HepG2 (cell line): ENCODE measurements around the gene GCC1. TPM values are rescaled to one million over a fixed set of nuclear protein-coding genes. Genes with fewer than 3 reads are reported as not detected.
A peak's percentile ranks its signal among the peaks of the same experiment; 100 is the strongest.

ENCODE experiments used
- CREB3 ChIP-seq: sonication (generic); formaldehyde crosslinking; IDR thresholded peaks from 2 replicates; pipeline ENCODE4 v1.5.0; 2020; ENCODE audit warnings: missing genetic modification reagents
- GTF3A ChIP-seq: sonication (generic); formaldehyde crosslinking; conservative IDR thresholded peaks from 2 replicates; pipeline ENCODE4 v1.4.0; 2020; ENCODE audit warnings: mild to moderate bottlenecking, missing genetic modification reagents
- HMG20B ChIP-seq: conservative IDR thresholded peaks from 2 replicates; pipeline ENCODE4 v1.6.1; 2016; ENCODE audit warnings: missing genetic modification reagents, missing compliant biosample characterization
- IKZF5 ChIP-seq: IDR thresholded peaks from 2 replicates; pipeline ENCODE4 v1.6.1; 2018; ENCODE audit warnings: missing genetic modification reagents, mild to moderate bottlenecking, missing compliant biosample characterization
- KDM2A ChIP-seq: sonication (generic); formaldehyde crosslinking; IDR thresholded peaks from 2 replicates; pipeline ENCODE4 v1.4.0; 2020; ENCODE audit warnings: low read depth, missing genetic modification reagents, borderline replicate concordance
- MEIS1 ChIP-seq: sonication (generic); formaldehyde crosslinking; IDR thresholded peaks from 2 replicates; pipeline ENCODE4 v1.9.0; 2021; ENCODE audit warnings: mild to moderate bottlenecking, missing genetic modification reagents, moderate library complexity, borderline replicate concordance
- MIXL1 ChIP-seq: IDR thresholded peaks from 2 replicates; pipeline ENCODE4 v1.6.1; 2016
- MXD3 ChIP-seq: IDR thresholded peaks from 2 replicates; pipeline ENCODE4 v1.6.1; 2016; ENCODE audit warnings: mild to moderate bottlenecking, missing biosample characterization, missing genetic modification reagents
- NFKBIZ ChIP-seq: IDR thresholded peaks from 2 replicates; pipeline ENCODE4 v1.6.1; 2018; ENCODE audit warnings: missing genetic modification reagents, missing compliant biosample characterization
- NPAS2 ChIP-seq: sonication (generic); formaldehyde crosslinking; IDR thresholded peaks from 2 replicates; pipeline ENCODE4 v1.8.0; 2022; ENCODE audit warnings: mild to moderate bottlenecking, missing genetic modification reagents, borderline replicate concordance
- PHF8 ChIP-seq: sonication (generic); formaldehyde crosslinking; IDR thresholded peaks from 2 replicates; pipeline ENCODE4 v1.5.0; 2020; ENCODE audit warnings: missing genetic modification reagents
- REPIN1 ChIP-seq: sonication (generic); formaldehyde crosslinking; IDR thresholded peaks from 2 replicates; pipeline ENCODE4 v1.8.0; 2022; ENCODE audit warnings: missing genetic modification reagents, low read depth, mild to moderate bottlenecking, borderline replicate concordance
- SETDB1 ChIP-seq: sonication (generic); formaldehyde crosslinking; IDR thresholded peaks from 2 replicates; pipeline ENCODE4 v1.5.1; 2020; ENCODE audit warnings: missing genetic modification reagents, mild to moderate bottlenecking, borderline replicate concordance
- SKI ChIP-seq: fragments of 450-650 bp; IDR thresholded peaks from one replicate; pipeline ENCODE4 v1.6.1; 2018; ENCODE audit warnings: mild to moderate bottlenecking; ENCODE audit not compliant: partially characterized antibody
- SOX6 ChIP-seq, 2 experiments: fragments of 450-650 bp in 1 of 2; sonication (generic) in 1 of 2; formaldehyde crosslinking in 1 of 2; IDR thresholded peaks; 2 replicates each; pipeline versions ENCODE4 v1.4.0 to v1.6.1; 2017 to 2020; ENCODE audit warnings: antibody characterized with exemption in 1 of 2, mild to moderate bottlenecking in 1 of 2, missing genetic modification reagents in 1 of 2
- SUZ12 ChIP-seq: fragments of 150-350 bp; IDR thresholded peaks from 2 replicates; pipeline ENCODE4 v1.6.1; 2014; ENCODE audit warnings: low read depth, low read length
- TBX3 ChIP-seq: fragments of 450-650 bp; IDR thresholded peaks from 2 replicates; pipeline ENCODE4 v1.6.1; 2017; ENCODE audit warnings: antibody characterized with exemption, mild to moderate bottlenecking, inconsistent platforms, borderline replicate concordance
- U2AF2 ChIP-seq: fragments of 200-400 bp; formaldehyde crosslinking; IDR thresholded peaks from 2 replicates; pipeline ENCODE4 v1.6.1; 2017; ENCODE audit warnings: low read depth, mild to moderate bottlenecking, low read length
- ZBTB14 ChIP-seq: sonication (generic); formaldehyde crosslinking; IDR thresholded peaks from 2 replicates; pipeline ENCODE4 v1.4.0; 2020; ENCODE audit warnings: missing genetic modification reagents
- ZFYVE20 ChIP-seq: sonication (generic); formaldehyde crosslinking; IDR thresholded peaks from 2 replicates; pipeline ENCODE4 v1.8.0; 2023; ENCODE audit warnings: low read depth, mild to moderate bottlenecking, moderate library complexity, missing genetic modification reagents, borderline replicate concordance
- ZNF235 ChIP-seq: sonication (generic); formaldehyde crosslinking; IDR thresholded peaks from 2 replicates; pipeline ENCODE4 v1.8.1; 2023; ENCODE audit warnings: mild to moderate bottlenecking, missing genetic modification reagents, borderline replicate concordance
- ZNF335 ChIP-seq: sonication (generic); formaldehyde crosslinking; IDR thresholded peaks from 2 replicates; pipeline ENCODE4 v1.4.0; 2020; ENCODE audit warnings: missing genetic modification reagents
- ZNF430 ChIP-seq: sonication (generic); formaldehyde crosslinking; IDR thresholded peaks from 2 replicates; pipeline ENCODE4 v1.9.0; 2021; ENCODE audit warnings: mild to moderate bottlenecking, missing genetic modification reagents
- ZNF549 ChIP-seq: sonication (generic); formaldehyde crosslinking; IDR thresholded peaks from 2 replicates; pipeline ENCODE4 v1.5.0; 2020; ENCODE audit warnings: missing genetic modification reagents
- ZNF674 ChIP-seq: sonication (generic); formaldehyde crosslinking; IDR thresholded peaks from 2 replicates; pipeline ENCODE4 v1.5.0; 2020; ENCODE audit warnings: low read depth, mild to moderate bottlenecking, missing genetic modification reagents
- ZNF768 ChIP-seq: sonication (generic); formaldehyde crosslinking; IDR thresholded peaks from 2 replicates; pipeline ENCODE4 v1.4.0; 2020; ENCODE audit warnings: missing genetic modification reagents
- polyA plus RNA-seq, 8 experiments: library from polyadenylated mRNA; depleted of rRNA in 3 of 8; stranded (reverse) in 7 of 8; unstranded in 1 of 8; fragments of >200 nt; fragmentation: Illumina TruSeq in 4 of 8; extraction: Trizol in 4 of 8; gene quantifications; 2 replicates each; pipeline versions ENCODE4 v1.2.1 to v1.2.3, GENCODE V29; 2011 to 2016; ENCODE audit warnings: low read depth in 4 of 8, missing spikeins in 1 of 8, mixed read lengths in 1 of 8; ENCODE audit not compliant: insufficient read depth in 1 of 8
- total RNA-seq, 5 experiments: library from RNA; depleted of rRNA; stranded (reverse); fragments of >200 nt; fragmentation: Illumina TruSeq; extraction: Trizol; gene quantifications; 2 replicates each; pipeline ENCODE4 v1.2.3, GENCODE V29; 2016; ENCODE audit warnings: low read depth in 1 of 5

GCC1 gene
- total and polyA plus RNA-seq, 2 of the 13 experiments (the other 11 are each of a cell fraction or from before 2014, with no cell fraction given): 2.5 to 15.3 TPM

- TF ChIP-seq TBX3 (no peak), SUZ12 (no peak), ZNF430 (0 out of 2 replicates have a peak, but pooled peaks have one; percentile 11), ZBTB14 (CRISPR knock-in tag) (no peak), MXD3 (CRISPR knock-in tag) (0 out of 2 replicates have a peak, but pooled peaks have one; percentile 39), ZNF768 (no peak), ZNF549 (CRISPR knock-in tag) (no peak), SOX6 (IDR thresholded peaks at IDR 0.05) (no peak), SOX6 (CRISPR knock-in tag; IDR thresholded peaks at IDR 0.05) (peak; percentile 43; the same call in 1 of the 2 replicates), MEIS1 (CRISPR knock-in tag) (no peak), REPIN1 (CRISPR knock-in tag) (no peak), HMG20B (CRISPR knock-in tag) (no peak), PHF8 (CRISPR knock-in tag) (no peak; the same call in 1 of the 2 replicates), U2AF2 (no peak), SETDB1 (CRISPR knock-in tag) (no peak), KDM2A (CRISPR knock-in tag) (peak; percentile 83; the same call in 1 of the 2 replicates), SKI (no peak), ZNF335 (CRISPR knock-in tag) (no peak), GTF3A (CRISPR knock-in tag) (no peak), ZNF235 (no peak), NFKBIZ (no peak), NPAS2 (CRISPR knock-in tag) (no peak), MIXL1 (CRISPR knock-in tag) (no peak), ZFYVE20 (no peak), CREB3 (CRISPR knock-in tag) (no peak), ZNF674 (CRISPR knock-in tag) (no peak), IKZF5 (peak; percentile 38; the same call in 1 of the 2 replicates)
Observed at GRCh38 chr7:127588697-127589482, 3.5 kb upstream of the GCC1 start (continued).
